Activated T-helper 1 cell treated with anti-CD3 and anti-CD28 coated beads, Interleukin-2, amount 50 U/mL, for 16 hours (primary cell): ENCODE results near the gene SMAD9.

Experiments used
- DNase-seq, 2 donors: peaks; one replicate each; pipeline ENCODE4 v3.0.0-alpha.2; 2020; ENCODE audit warnings: low read depth in 1 of 2, low spot score in 1 of 2

Gene SMAD9

DNA sequence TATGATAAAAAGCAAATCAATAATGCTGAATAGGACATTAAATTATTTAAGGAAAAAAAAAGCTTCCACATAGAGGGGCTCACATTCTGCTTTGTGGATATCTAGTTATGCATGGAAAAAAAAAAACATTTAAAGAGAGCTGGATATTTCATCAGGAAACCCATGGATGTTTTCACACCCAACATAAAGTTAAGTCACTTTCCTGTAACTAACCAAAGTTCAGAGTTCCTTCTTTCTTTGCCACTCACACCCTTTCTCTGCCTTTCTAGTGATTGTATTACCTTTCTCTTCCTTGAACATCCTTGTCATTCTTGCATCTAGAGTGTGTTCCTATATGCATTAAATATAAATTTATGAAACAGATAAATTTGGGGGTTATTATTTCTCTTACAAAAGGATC lies 53.8 kb downstream of the SMAD9 start:
- no peak for DNase-seq

DNA sequence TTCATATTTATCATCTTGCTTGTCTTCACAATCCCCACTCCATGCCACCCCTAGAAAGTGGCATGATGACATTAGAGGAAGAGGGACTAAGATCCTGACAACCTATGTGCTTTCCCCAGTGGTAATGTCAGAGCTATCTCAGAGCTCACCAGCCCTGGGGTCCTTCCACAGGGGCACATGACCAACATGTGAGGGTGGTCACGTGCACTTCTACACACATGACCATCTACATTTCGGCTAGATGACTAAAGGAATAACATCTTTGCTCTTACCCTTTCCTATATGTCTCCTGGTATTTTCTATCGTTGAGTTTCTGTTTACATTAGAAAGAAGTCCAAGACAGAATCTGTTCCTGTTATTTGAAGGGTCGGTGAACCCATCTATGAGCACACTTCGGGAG lies 54.8 kb downstream of the SMAD9 start:
- DNase-seq: no peak

DNA sequence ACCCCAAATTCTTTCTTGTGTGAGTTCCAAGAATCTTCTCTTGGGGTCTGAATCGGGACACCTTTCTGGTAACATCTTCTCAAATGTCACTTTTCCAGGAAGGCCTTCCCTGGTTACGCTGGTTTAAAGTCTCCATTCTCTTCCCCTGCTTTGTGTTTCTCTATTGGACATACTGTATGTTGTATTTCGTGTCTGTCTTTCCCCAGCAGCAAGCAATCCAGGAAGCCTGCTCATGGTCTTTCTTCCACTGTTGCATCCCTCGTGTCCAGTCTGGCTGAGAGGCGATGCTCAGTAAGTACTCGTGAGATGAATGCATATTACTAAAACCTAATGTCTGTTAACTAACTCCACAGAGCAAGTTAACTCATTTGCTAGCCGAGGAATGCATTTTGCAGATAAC lies 57.3 kb downstream of the SMAD9 start:
- no peak for DNase-seq

DNA sequence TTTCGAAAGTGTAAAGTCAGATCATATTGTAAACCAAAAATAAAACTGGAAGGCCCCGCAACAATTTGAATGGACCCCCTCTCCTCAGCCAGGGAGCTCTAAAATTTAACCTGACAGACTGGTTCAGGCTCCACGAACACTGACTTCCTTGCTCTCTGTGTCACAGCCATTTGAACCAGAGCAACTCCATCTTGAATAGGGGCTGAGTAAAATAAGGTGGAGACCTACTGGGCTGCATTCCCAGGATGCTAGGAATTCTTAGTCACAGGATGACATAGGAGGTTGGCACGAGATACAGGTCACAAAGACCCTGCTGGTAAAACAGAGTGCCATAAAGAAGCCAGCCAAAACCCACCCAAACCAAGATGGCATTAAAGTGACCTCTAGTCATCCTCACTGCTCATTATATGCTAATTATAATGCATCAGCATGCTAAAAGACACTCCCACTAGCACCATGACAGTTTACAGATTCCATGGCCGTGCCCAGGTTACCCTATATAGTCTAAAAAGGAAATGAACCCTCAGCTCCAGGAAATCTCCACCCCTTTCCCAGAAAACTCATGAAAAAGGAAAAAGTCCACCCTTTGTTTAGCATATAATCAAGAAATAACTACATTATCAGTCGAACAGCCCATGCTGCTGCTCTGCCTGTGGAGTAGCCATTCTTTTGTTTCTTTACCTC lies 57.9 kb downstream of the SMAD9 start:
- no peak for DNase-seq

DNA sequence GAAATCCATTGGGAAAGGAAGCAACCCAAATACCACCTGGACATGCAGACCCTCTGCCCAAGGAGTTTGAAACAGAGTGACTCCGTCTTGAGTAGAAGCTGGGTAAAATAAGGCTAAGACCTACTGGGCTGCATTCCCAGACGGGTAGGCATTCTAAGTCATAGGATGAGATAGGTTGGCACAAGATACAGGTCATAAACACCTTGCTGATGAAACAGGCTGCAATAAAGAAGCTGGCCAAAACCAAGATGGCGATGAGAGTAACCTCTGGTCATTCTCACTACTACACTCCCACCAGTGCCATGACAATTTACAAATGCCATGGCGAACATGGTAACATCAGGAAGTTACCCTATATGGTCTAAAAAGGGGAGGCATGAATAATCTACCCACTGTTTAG lies 60.8 kb downstream of the SMAD9 start:
- no peak for DNase-seq

DNA sequence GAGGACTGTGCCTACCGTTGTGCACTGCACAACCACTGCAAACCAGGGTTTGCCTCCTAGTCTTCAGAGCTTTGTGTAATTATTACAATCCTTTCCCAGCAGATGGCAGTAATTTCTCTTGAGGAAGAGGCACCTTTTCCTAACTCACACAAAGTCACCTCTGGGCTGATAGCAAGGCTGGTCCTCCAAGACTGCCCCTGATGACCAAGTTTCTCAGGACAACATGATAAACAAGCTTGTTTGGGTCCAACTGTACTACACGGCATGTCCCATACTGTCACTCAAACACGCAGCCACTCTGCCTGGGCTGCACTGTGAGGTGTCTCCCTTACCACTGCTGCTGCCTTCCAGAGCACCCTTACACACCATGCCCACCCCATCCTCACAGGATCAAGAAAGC lies 61.7 kb downstream of the SMAD9 start:
- no peak for DNase-seq

- DNase-seq: no peak
These were observed 62.8 kb downstream of the SMAD9 start for GRCh38 chr13:36857253-36857652.

DNA sequence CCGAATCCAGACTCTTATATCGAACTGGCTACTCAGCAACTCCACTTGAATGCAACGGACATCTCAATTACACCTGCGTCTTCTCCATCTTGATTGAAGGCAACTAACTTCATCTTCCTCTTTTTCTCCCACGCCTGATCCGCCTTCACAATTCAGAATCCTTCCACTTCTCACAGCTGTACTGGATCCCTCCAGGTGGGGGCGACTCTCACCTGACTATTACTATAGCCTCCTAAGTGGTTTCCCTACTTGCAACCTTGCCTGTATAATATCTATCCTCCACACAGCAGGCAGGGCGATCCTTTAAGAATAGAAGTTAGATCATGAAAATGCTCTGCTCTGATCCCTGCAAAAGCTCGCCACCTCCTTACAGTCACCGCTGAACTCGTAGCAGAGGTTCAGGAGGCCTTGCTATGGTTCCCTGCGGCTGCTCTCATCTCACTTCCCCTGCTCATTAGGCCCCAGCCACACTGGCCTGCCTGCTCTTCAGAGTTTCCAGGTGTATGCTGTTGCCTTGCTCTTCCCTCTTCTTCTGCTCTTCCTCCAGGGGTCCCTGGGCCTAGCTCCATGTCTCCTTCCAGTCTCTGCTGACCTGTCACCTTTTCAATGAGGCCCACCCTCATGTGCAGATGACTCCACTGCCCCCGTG lies 69.1 kb downstream of the SMAD9 start:
- no peak for DNase-seq

- no peak for DNase-seq
These were observed 71.6 kb downstream of the SMAD9 start for GRCh38 chr13:36848199-36848982.

- no peak for DNase-seq
These were observed 72.4 kb downstream of the SMAD9 start for GRCh38 chr13:36847606-36848005.

GRCh38 chr13:36841391-36841790 lies 78.6 kb downstream of the SMAD9 start:
- no peak for DNase-seq

DNA sequence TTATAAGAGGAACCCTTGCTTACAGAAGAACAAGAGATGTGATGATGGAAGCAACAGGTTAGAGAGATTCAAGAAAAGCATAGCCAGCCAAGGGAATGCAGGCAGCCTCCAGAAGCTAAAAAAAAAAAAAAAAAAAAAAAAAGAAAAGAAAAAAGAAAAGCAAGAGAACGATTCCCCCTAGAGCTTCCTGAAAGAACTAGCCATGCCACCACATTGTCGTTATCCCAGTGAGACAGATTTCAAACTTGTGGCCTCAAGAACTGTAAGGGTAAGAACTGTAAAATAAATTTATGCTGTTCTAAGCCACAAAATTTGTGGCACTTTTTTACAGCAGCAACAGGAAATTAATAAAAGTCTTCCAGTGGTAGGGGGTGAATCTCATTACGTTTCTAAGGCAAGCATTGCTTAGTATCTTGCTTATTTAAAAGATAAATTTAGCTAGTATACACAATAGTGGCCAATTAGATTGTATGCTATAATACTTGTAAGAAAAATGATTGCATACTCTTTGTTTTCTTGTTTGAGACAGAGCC lies 79.3 kb downstream of the SMAD9 start:
- DNase-seq: no peak

DNA sequence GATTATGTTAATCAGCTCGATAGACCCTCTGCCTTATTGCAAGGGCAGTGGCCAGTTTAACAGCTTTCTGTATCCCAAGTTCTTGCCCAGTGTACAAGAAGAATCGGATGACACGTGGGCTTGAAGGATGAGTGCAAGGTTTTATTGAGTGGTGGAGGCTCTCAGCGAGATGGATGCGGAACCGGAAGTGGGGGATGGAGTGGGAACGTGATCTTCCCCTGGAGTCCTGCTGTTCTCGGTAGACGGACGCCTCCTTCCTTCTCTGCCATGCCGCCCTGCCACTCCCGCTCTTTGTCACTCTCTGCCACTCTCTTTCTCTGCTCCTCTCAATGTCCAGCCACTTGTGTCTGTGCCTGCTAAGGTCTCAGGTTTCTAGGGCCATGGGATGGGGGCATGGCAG lies 80.1 kb downstream of the SMAD9 start:
- no peak for DNase-seq

- no peak for DNase-seq
These were observed 80.8 kb downstream of the SMAD9 start for GRCh38 chr13:36839281-36839680.

DNA sequence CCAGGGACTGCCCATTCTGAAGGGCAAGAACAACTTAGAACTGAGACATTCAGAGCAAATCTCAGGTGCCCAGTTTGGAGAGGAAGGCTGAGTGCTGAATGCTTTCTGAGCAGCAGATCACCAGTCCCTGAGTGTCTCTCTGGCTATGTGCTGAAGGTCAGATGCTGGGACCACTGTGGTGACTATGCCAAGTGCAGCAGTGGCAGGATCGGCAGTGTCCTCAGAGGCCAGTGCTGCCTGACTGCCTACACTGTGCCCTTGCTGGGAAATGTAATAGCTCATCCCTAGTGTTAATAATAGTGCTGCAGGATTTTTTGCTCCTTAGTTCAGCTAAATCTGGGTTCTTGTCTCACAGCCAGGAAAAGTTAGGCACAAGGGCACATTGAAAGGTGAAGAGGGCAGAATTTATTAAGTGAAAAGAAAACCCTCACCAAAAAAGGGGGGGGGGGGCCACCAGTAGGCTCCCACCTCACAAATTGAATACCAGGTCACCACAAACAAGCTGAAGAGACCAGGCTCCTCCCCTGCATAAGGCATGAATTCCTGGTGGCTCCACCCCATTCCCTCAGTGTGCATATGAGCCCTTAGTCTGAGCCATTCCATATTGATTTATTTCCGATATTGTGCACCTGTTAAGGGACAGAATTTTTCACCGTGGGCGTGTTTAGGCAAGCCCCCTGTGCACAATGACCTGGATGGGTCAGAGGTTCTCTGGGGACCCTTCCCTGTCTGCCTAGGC lies 82.5 kb downstream of the SMAD9 start:
- DNase-seq: no peak

- DNase-seq: no peak
These were observed 85.7 kb downstream of the SMAD9 start for GRCh38 chr13:36834299-36834698.

- DNase-seq: no peak
These were observed 88.7 kb downstream of the SMAD9 start for GRCh38 chr13:36831291-36831690.

DNA sequence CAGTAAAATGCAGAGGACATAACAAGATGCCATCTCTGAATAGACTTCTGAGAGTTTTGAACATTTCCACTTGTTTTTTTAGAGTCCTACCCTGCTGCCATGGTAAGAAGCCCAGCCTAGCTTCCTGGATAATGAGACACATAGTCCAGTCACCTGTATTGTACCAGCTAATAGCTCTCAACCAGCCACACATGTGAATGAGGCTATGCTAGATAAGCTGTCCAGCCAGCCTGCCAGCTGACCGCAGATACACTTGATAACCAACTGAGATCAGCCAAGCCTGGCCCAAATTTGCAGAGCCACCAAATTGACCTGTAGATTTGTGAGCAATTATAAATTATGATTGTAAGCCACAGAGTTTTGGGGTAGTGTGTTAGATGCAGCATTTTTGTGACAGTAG lies 90.3 kb downstream of the SMAD9 start:
- no peak for DNase-seq

GRCh38 chr13:36822785-36823184 lies 97.3 kb downstream of the SMAD9 start:
- DNase-seq: no peak

- no peak for DNase-seq
These were observed 99.8 kb downstream of the SMAD9 start for GRCh38 chr13:36820222-36820621.

GRCh38 chr13:36819739-36820090 lies 100.3 kb downstream of the SMAD9 start:
- peak in 1 of 2 donors; percentile 5 for DNase-seq
